SK-N-SH (cell line): ENCODE data around the gene HBZ.

ENCODE experiments used
- CTCF ChIP-seq: fragments of 200-600 bp; sonication (generic); IDR thresholded peaks from 2 replicates; pipeline ENCODE4 v1.6.1; 2017; ENCODE audit warnings: antibody characterized with exemption, mild to moderate bottlenecking, moderate library complexity
- EZH2phosphoT487 ChIP-seq: fragments of 200-600 bp; sonication (generic); IDR thresholded peaks from 2 replicates; pipeline ENCODE4 v1.6.1; 2017; ENCODE audit warnings: low read depth, mixed run types, mild to moderate bottlenecking, antibody characterized with exemption, moderate library complexity, borderline replicate concordance
- FOXM1 ChIP-seq: IDR thresholded peaks from 2 replicates; pipeline ENCODE4 v1.4.0; 2012; ENCODE audit warnings: low read depth, mild to moderate bottlenecking
- REST ChIP-seq: IDR thresholded peaks from 2 replicates; pipeline ENCODE4 v1.6.1; 2012; ENCODE audit warnings: mild to moderate bottlenecking, low read depth, low read length, moderate library complexity
- TCF12 ChIP-seq: IDR thresholded peaks from 2 replicates; pipeline ENCODE4 v1.4.0; 2012

DNA sequence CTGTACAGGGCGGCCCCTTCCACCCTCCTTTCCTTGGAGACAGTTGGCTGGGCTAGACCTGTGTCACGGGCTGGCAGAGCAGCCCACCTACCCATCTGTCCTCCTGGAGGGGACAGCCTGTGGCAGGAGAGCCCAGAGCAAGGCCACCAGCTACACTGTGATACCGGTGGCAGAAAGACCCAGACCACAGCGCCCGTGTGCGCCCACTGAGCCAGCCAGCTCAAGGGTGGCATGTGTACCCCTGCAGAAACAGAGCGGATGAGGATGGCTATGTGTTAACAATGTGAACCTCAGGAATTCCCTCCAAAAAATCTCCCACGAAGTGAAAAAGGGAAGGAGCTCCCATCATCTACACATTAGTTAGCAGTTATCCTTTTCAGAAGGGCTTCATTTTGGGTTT is 34.9 kb downstream of the HBZ start:
- TF ChIP-seq TCF12 (no peak), FOXM1 (no peak), CTCF (no peak), EZH2phosphoT487 (no peak), REST (no peak)
